Measurements from ENCODE around the gene DIAPH2.

- TF ChIP-seq POLR2A (IDR thresholded peaks at IDR 0.05; ENCODE audit: low read depth, low read length), result no peak
- no peak for TF ChIP-seq TAF1 (IDR thresholded peaks at IDR 0.05; ENCODE audit: borderline replicate concordance, low read depth, low read length)
Measured at GRCh38 chrX:97622111-97622510, 937.5 kb downstream of the DIAPH2 start.

Data from GM12892 (cell line).